Lower leg skin (tissue), 4 donors: ENCODE data around the gene AFF2. TPM values are rescaled to one million over a fixed set of nuclear protein-coding genes. Genes with fewer than 3 reads are reported as not detected.

Source experiments
- DNase-seq, 2 donors: peaks; one replicate each; pipeline ENCODE4 v3.0.0-alpha.2; 2019; ENCODE audit warnings: low spot score in 2 of 2
- H3K4me3 ChIP-seq: fragments of 200-600 bp; sonication (generic); 2 replicates; pipeline ENCODE4 v1.5.1; 2017; ENCODE audit warnings: mild to moderate bottlenecking, low read depth; ENCODE audit not compliant: poor library complexity, severe bottlenecking
- POLR2A ChIP-seq, 2 donors: fragments of 450-650 bp; IDR thresholded peaks; one replicate each; pipeline ENCODE4 v1.6.1; 2016 to 2017; ENCODE audit warnings: antibody characterized with exemption in 2 of 2, mild to moderate bottlenecking in 1 of 2, moderate library complexity in 1 of 2
- WGBS, 2 donors: methylation state at CpG; one replicate each; pipeline ENCODE4 v1.1.5; 2018; 5-methylcytosine and 5-hydroxymethylcytosine counted together
- intact Hi-C: fragments of 100-400 bp; cut with DNase I; formaldehyde crosslinking; loops from one replicate; pipeline ENCODE4 v1.15.0; 2023; ENCODE audit warnings: low total_unique reads
- total RNA-seq, 4 donors: library from RNA; depleted of rRNA; stranded (reverse); fragments of >200 nt; gene quantifications; one replicate each; pipeline ENCODE4 v1.1.0, GENCODE V29; 2016
- TF ChIP-seq, protein P1 (sequence below), 3 donors: fragments of 450-650 bp; IDR thresholded peaks; one replicate each; pipeline ENCODE4 v1.5.1; 2016; ENCODE audit warnings: antibody characterized with exemption in 3 of 3, mild to moderate bottlenecking in 3 of 3, moderate library complexity in 2 of 3

AFF2 gene
- total RNA-seq, 4 donors from 2014 or later: 1.1 to 6.4 (median 2.5) TPM

DNA sequence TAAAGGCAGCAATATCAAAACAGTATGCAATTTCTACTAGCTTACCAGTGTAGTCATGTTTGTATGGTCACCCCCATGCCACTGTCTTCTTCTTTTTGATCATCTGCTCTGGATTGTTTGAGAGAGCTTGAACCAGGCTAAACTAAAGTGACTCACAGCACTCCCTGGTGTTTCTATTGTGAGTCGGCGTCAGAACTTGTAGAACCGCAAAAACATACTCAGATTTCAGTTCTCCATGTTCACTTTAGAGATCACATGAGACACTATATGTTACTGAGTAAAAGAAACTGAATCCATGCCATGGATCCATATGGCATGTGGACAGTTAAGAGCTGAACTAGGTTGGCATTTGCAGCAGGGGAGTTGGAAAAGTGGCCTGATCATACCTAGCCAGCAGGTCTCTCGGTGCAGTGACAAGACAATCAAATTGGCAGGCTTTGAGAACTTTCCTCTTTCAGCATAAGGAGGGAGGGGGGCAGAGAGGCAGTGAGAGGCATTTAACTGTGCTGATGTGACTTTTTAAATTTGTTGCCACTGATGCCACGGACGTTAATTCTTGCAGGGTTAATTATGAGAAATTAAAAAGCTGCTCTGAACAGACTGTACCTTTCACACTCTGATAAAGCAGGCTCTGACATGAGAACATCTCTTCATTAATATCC, 88.4 kb downstream of the AFF2 start:
- WGBS, 2 donors: 74 to 81% methylated on average over 6 of the region's 6 CpGs
- DNase-seq: no peak
- intact Hi-C loops: no loop called here
- no peak overlapping the region for H3K4me3 ChIP-seq
- no peak for TF ChIP-seq POLR2A (IDR thresholded peaks at IDR 0.05)
- TF ChIP-seq, protein P1, sequence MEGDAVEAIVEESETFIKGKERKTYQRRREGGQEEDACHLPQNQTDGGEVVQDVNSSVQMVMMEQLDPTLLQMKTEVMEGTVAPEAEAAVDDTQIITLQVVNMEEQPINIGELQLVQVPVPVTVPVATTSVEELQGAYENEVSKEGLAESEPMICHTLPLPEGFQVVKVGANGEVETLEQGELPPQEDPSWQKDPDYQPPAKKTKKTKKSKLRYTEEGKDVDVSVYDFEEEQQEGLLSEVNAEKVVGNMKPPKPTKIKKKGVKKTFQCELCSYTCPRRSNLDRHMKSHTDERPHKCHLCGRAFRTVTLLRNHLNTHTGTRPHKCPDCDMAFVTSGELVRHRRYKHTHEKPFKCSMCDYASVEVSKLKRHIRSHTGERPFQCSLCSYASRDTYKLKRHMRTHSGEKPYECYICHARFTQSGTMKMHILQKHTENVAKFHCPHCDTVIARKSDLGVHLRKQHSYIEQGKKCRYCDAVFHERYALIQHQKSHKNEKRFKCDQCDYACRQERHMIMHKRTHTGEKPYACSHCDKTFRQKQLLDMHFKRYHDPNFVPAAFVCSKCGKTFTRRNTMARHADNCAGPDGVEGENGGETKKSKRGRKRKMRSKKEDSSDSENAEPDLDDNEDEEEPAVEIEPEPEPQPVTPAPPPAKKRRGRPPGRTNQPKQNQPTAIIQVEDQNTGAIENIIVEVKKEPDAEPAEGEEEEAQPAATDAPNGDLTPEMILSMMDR (IDR thresholded peaks at IDR 0.05): no peak

DNA sequence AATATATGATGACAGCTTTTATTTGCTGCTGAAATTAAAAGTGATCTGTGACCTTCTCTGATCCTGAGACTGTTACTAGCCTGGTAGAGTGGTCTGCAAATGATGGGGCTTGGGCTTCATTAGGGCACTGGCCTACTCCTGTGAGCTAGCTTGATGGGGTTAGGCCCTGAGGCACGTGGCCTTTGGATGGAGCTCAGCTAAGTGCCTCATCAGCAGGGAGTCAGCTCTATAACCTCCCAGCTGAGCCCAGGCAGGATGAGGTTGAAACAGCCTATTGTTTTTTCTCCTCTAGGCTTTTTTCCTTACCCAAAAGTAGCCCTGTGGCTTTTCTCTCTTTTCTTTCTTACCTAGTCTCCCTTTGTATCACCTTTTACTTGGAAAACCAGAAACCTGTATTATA, 92.2 kb downstream of the AFF2 start:
- 54 to 75% methylated on average over 1 of the region's 1 CpG for WGBS, 2 donors
- no peak overlapping the region for H3K4me3 ChIP-seq
- TF ChIP-seq, protein P1 (IDR thresholded peaks at IDR 0.05): no peak
- TF ChIP-seq POLR2A (IDR thresholded peaks at IDR 0.05): no peak
- intact Hi-C loops: no loop called here
- DNase-seq: no peak

DNA sequence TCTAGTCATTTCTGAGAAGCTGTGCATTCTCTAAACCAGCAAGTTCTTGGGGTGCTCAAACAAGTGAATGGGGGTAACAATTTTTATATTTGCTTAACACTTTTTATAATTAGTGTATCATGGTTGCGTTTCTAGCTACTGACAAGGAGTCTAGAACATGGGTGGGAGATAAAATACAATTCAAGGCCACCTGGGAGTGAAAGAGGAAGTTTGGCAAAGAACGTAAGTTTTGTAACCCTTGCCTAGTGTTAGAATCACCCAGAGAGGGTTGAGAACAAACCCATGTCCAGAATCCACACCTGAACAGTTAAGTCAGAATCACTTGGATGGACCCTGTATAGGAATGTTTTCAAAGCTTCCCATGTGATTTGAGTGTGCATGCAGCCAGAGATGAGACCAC, 92.7 kb downstream of the AFF2 start:
- intact Hi-C loops: no loop called here
- no peak for TF ChIP-seq POLR2A (IDR thresholded peaks at IDR 0.05)
- TF ChIP-seq, protein P1 (IDR thresholded peaks at IDR 0.05): no peak
- WGBS, 2 donors: 72 to 94% methylated on average over 2 of the region's 2 CpGs
- no peak overlapping the region for H3K4me3 ChIP-seq
- no peak for DNase-seq

DNA sequence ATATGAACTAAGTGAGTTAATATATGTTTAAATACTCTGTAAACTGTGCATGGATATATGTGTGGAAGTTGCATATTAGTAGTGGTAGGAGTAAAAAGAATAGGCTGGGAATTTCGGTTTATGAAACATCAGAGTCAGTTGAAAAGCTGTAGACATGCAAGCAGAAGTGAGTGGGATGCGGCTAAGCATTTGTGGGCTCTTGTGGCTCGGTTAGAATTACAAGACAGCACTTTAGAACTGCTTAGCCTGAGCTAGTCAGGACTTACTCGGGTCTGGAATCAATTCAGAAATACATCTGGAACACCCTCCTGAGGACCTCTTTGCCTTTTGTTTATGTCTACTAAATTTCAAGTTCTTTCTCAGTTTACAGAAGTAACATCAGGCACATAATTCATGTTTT, 93.6 kb downstream of the AFF2 start:
- no peak for DNase-seq
- no peak overlapping the region for H3K4me3 ChIP-seq
- 45 to 60% methylated on average over 4 of the region's 4 CpGs for WGBS, 2 donors
- TF ChIP-seq, protein P1 (IDR thresholded peaks at IDR 0.05): no peak
- no peak for TF ChIP-seq POLR2A (IDR thresholded peaks at IDR 0.05)
- intact Hi-C loops: no loop called here

DNA sequence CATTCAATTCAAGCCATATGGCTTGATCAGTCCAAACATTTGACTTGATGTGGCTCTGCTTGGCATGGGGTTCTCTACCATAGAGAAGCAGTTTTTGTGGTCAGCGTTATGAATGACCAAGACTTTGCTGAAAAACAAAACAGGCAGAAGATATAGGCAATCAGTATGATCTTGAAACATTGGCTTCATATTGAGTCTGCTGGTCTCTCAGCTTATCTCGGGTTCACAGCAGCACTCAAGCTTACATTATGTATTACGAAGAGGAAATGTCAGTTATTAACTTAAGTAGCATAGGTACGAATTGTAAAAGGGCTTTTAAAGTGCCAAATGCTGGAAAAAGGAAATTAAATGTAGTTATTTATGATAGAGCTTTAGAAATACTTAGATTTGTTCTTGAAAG, 99.0 kb downstream of the AFF2 start:
- 70 to 78% methylated on average over 4 of the region's 4 CpGs for WGBS, 2 donors
- H3K4me3 ChIP-seq: no peak overlapping the region
- DNase-seq: no peak
- TF ChIP-seq, protein P1 (IDR thresholded peaks at IDR 0.05): no peak
- no peak for TF ChIP-seq POLR2A (IDR thresholded peaks at IDR 0.05)
- intact Hi-C loops: no loop called here

DNA sequence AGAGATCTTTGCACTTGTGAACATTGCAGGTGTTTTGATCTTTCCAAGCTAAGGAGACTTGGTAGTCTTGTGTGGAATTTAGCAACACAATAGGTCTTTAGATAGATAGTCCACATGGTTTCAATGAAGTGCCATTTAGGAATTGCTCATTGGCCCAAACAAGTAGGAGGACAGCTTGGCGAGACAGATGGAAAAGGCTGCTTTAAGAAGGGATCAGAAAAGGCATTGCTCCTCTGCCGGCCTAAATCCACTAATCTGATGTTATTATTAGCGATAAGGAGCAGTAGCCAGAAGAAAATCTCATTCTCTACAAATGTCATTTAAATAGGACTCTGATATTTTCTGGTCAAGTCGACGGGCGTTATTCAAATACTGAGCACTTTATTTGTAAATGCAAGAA, 99.7 kb downstream of the AFF2 start:
- 74 to 86% methylated on average over 6 of the region's 6 CpGs for WGBS, 2 donors
- intact Hi-C loops: no loop called here
- H3K4me3 ChIP-seq: no peak overlapping the region
- no peak for TF ChIP-seq POLR2A (IDR thresholded peaks at IDR 0.05)
- TF ChIP-seq, protein P1 (IDR thresholded peaks at IDR 0.05): no peak
- no peak for DNase-seq
